Upper lobe of left lung (tissue), 4 donors: Measurements from ENCODE around the gene PAPOLA.
A peak's percentile ranks its signal among the peaks of the same experiment; 100 is the strongest.

Experiments used
- CTCF ChIP-seq, 6 experiments: fragments of 450-650 bp in 4 of 6; fragments of 200-600 bp in 2 of 6; sonication (generic) in 2 of 6; IDR thresholded peaks; one replicate each; pipeline ENCODE4 v1.5.1; 2016 to 2019; ENCODE audit warnings: antibody characterized with exemption in 6 of 6
- EP300 ChIP-seq, 4 donors: sonication (generic); formaldehyde crosslinking; IDR thresholded peaks; one replicate each; pipeline ENCODE4 v1.5.1; 2017; ENCODE audit warnings: antibody characterized with exemption in 4 of 4, control low read depth in 2 of 4
- POLR2A ChIP-seq, 4 donors: fragments of 450-650 bp; IDR thresholded peaks; one replicate each; pipeline ENCODE4 v1.5.1; 2016 to 2017; ENCODE audit warnings: antibody characterized with exemption in 4 of 4, mild to moderate bottlenecking in 2 of 4
- POLR2AphosphoS5 ChIP-seq, 2 donors: sonication (generic); formaldehyde crosslinking; IDR thresholded peaks; one replicate each; pipeline ENCODE4 v1.5.1; 2017; ENCODE audit warnings: antibody characterized with exemption in 2 of 2

GRCh38 chr14:96567289-96567899 lies 65.2 kb downstream of the PAPOLA start:
- no peak for TF ChIP-seq POLR2A (IDR thresholded peaks at IDR 0.05)
- no peak for TF ChIP-seq POLR2AphosphoS5 (IDR thresholded peaks at IDR 0.05)
- peak in 4 of 6 experiments; percentile 16 to 37 (median 28) for TF ChIP-seq CTCF (IDR thresholded peaks at IDR 0.05)
- no peak for TF ChIP-seq EP300 (IDR thresholded peaks at IDR 0.05)
